GM10266 (cell line): ENCODE results near the gene ABLIM3.

Experiments
- DNase-seq: peaks from one replicate; pipeline ENCODE4 v3.0.0; 2012; ENCODE audit errors: extremely low spot score
- CTCF ChIP-seq: IDR thresholded peaks from 2 replicates; pipeline ENCODE4 v1.5.1; 2012; ENCODE audit warnings: mild to moderate bottlenecking, low read depth; ENCODE audit not compliant: control insufficient read depth, insufficient read depth; ENCODE audit errors: missing control alignments

Gene ABLIM3

GRCh38 chr5:149113669-149114068, 27.6 kb upstream of the ABLIM3 start:
- no peak for TF ChIP-seq CTCF

DNA sequence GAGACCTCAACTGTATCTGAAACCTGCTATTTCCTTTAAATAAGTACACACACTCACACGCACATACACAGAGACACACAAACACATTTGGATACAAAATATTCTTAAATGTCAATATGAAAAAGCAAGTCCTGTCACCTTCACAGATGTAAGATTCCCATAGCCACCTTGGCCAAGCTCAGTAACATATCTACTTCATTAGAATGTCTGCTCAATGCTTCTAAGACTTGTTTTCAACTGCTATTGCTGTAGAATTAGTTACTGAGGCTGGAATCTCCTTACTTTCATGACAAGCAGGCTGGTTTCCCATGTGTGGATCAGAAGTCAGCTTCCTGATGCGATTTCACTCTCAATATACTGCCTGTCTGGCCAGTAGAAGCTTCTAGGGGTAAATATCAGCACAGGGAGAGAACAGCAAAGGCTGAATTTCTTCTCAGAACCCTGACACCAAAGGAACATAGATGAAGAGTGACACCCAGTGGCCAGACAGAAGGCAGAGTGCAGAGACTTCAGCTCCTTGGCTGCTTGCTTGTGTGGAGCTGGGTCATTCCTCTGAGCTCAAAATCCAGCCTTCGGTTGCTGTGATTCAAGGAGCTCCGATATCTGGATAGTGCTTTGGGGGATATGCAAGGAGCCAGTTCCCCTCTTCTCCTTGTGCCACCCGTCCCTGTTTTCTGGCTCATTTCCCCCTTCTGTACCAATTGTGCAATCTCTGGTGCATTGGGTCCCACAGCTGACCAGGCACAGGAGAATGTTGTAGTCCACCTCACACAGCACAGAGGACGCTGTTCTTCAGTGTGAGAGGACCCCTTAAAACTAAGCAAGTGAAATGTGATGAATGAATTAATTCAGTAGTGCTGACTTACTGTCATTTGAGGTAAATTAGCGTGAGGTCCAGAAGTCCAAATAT, 26.6 kb upstream of the ABLIM3 start:
- DNase-seq, result no peak
- peak; percentile 81 for TF ChIP-seq CTCF

More at GRCh38 chr5:149113669-149114068, 27.6 kb upstream of the ABLIM3 start:
- no peak for DNase-seq

- no peak for TF ChIP-seq CTCF
- no peak for DNase-seq
Observed at GRCh38 chr5:149117970-149118369, 23.3 kb upstream of the ABLIM3 start.

DNA sequence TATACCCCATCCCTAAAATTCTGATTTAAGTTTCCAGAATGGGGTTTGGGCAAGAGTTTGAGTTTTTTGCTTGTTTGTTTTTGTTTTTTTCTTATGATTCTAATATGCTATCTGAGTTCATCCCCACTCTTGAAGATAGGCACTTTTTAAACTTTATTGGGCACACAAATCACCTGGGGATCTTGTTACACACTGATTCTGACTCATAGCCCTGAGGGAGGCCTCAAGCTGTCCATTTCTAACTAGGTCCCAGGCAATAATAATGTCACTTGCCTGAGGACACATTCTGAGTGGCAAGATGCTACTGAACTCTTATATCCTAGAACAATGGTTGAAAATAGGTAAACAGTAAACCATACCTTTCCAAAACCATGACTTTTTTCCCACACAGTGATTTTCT, 22.8 kb upstream of the ABLIM3 start:
- no peak for DNase-seq
- no peak for TF ChIP-seq CTCF

GRCh38 chr5:149121145-149121544, 20.1 kb upstream of the ABLIM3 start:
- no peak for TF ChIP-seq CTCF
- no peak for DNase-seq

GRCh38 chr5:149123211-149123610, 18.1 kb upstream of the ABLIM3 start:
- no peak for DNase-seq
- TF ChIP-seq CTCF, result no peak

- TF ChIP-seq CTCF, result no peak
- DNase-seq, result no peak
Observed at GRCh38 chr5:149125386-149125891, 15.9 kb upstream of the ABLIM3 start.
